Stimulated activated CD4-positive, alpha-beta T cell treated with anti-CD3 and anti-CD28 coated beads, TNF-alpha, amount 100 ng/mL, for 4 hours (primary cell): ENCODE data around the gene PPM1N.

Experiments used
- DNase-seq, 3 experiments: peaks; one replicate each; pipeline ENCODE4 v3.0.0-alpha.2; 2020; ENCODE audit warnings: low read depth in 3 of 3

The PPM1N gene

GRCh38 chr19:45528744-45529419 lies 30.6 kb downstream of the PPM1N start:
- DNase-seq: no peak

GRCh38 chr19:45529420-45529785 lies 31.2 kb downstream of the PPM1N start:
- DNase-seq: no peak

- no peak for DNase-seq
These were observed 33.1 kb downstream of the PPM1N start for GRCh38 chr19:45531349-45531748.

GRCh38 chr19:45539459-45539858 lies 41.2 kb downstream of the PPM1N start:
- no peak for DNase-seq

GRCh38 chr19:45542234-45542668 lies 44.0 kb downstream of the PPM1N start:
- DNase-seq: no peak

GRCh38 chr19:45547211-45547770 lies 49.0 kb downstream of the PPM1N start:
- DNase-seq: no peak

- no peak for DNase-seq
These were observed 49.8 kb downstream of the PPM1N start for GRCh38 chr19:45547965-45548609.
